T47D (cell line): ENCODE results near the gene CIC.
A peak's percentile ranks its signal among the peaks of the same experiment; 100 is the strongest.

Experiments
- DNase-seq, 2 experiments: peaks; one replicate each; pipeline versions ENCODE4 v3.0.0 to v3.0.0-alpha.2; 2011 to 2012; ENCODE audit warnings: low read depth in 1 of 2, low spot score in 1 of 2
- JUND ChIP-seq: IDR thresholded peaks from 2 replicates; pipeline ENCODE4 v1.6.1; 2012; ENCODE audit warnings: low read depth
- in situ Hi-C: cut with HindIII; loops from 2 replicates; pipeline ENCODE4 v1.10.0; 2016; ENCODE audit warnings: low sequenced_read_pairs, low pct_unique_long_range_greater_than_20kb

The CIC gene

GRCh38 chr19:42268704-42269477 is at the start of gene CIC:
CIC (plus strand) TSS chr19:42269252; CDS start chr19:42271784, 2,532 bp downstream.
- no peak for TF ChIP-seq JUND
- in situ Hi-C loops, result no loop called here
- DNase-seq, result peak; percentile 93 to 100

- no peak for TF ChIP-seq JUND
- DNase-seq, result peak; percentile 93 to 95
- in situ Hi-C loops, result no loop called here
Measured at GRCh38 chr19:42219812-42220750, 49.0 kb upstream of the CIC start, which contains the start of gene ZNF526. ZNF526 (plus strand) TSS chr19:42220312; CDS start chr19:42224404, 4,092 bp downstream.

DNA sequence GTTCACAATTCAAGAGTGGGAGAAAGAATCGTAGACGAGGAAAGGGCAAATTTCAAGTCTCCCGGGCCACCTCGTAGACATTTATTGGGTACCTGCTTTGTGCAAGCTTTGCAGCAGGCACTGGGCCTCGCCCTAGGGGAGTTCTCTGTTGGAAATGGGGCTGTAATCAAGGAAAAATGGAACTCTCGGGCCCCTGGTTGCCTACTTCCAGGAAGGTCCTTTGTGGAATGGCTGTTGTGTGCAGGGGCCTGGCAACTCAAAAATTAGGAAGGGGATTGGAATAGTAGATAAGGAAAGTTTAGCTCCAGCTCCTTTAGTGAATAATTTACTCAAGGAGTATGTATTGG is 48.3 kb upstream of the CIC start:
- no peak for TF ChIP-seq JUND
- in situ Hi-C loops, result no loop called here
- DNase-seq, result no peak

- no peak for TF ChIP-seq JUND
- in situ Hi-C loops, result no loop called here
- DNase-seq, result no peak
Measured at GRCh38 chr19:42224940-42225717, 43.9 kb upstream of the CIC start.

- no peak for DNase-seq
- TF ChIP-seq JUND, result no peak
- in situ Hi-C loops, result no loop called here
Measured at GRCh38 chr19:42225718-42226292, 43.2 kb upstream of the CIC start.

DNA sequence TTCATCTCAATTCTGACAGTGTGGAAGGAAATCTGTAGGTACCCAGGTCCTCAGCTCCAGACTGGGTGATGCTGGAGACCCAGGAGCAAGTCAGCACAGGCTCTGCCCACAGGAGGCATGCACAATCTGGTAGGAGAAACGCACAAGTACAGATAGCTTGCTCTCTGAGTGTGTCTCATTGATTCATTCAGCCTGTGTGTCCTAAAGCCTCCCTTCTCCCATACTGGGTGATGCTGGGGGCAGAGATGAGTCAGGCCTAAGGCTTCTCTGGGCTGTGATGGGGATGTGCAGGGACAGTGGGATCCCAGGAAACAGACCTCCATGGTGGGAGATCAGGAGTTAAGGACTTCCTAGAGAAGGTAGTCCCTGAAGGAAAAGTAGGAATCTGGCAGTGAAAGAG is 42.2 kb upstream of the CIC start:
- no peak for TF ChIP-seq JUND
- in situ Hi-C loops, result no loop called here
- no peak for DNase-seq

GRCh38 chr19:42228641-42229040 is 40.4 kb upstream of the CIC start:
- in situ Hi-C loops, result no loop called here
- DNase-seq, result no peak
- TF ChIP-seq JUND, result no peak

- no peak for DNase-seq
- in situ Hi-C loops, result no loop called here
- TF ChIP-seq JUND, result no peak
Measured at GRCh38 chr19:42229301-42229854, 39.7 kb upstream of the CIC start.

GRCh38 chr19:42229855-42230351 is 39.1 kb upstream of the CIC start:
- in situ Hi-C loops, result no loop called here
- DNase-seq, result no peak
- no peak for TF ChIP-seq JUND

DNA sequence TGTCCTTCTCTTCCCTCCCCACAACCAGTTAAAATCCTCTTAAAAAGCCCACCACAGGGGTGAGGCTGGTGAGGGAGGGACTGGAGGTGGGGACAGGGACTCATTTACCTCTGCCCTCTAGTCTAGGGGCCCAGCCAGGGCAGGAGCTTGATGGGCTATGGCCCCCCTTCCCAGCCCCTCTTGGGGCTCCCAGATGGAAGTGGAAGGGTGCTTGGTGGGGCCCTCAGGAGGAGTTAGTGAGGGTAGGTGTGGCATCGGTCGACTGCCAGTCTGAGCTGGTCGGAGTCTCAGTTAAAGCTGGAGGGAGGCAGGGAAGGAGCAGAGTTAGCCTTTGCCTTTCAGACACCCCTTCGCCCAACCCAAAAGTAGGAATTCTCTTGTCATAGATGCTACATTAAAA is 38.5 kb upstream of the CIC start:
- TF ChIP-seq JUND, result no peak
- in situ Hi-C loops, result no loop called here
- DNase-seq, result no peak

DNA sequence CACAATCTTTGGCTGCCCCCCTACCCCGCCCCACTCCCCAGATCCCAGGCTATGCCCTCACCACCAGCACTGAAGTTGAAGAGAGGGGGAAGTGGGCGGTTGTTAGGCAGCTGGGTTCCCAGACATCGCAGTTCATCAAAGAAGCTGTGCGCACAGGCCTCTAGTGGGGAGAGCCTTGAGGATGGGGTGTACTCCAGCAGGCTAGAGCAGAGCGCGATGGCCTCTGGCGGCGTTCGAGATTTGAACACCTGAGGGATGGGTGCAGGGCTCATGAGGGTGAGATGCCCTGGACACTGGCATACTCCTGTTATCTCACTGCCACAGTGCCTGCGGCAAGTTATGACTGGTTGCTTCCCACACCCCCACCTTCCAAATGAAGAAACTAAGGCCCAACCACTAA is 36.6 kb upstream of the CIC start:
- in situ Hi-C loops, result no loop called here
- no peak for DNase-seq
- TF ChIP-seq JUND, result no peak

DNA sequence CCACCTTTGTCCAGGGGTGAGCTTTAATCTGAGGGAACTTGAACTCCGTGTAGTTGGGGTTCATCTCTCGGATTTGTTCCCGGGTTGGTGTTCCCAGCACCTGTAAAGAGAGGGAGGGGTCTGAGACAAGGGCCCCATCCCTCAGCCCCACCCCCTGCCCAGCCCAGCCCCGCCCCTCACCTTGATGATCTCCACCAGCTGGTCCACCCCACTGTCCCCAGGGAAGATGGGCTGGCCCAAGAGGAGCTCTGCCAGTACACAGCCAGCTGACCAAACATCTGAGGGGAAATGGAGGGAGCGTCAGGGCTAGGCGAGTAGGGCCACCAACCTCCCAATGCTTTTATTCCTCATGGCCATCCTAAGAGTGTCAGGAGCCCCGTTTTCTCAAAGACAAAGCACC is 35.9 kb upstream of the CIC start:
- in situ Hi-C loops, result no loop called here
- TF ChIP-seq JUND, result no peak
- no peak for DNase-seq
